ENCODE measurements around the gene SMS.

SMS gene

DNA sequence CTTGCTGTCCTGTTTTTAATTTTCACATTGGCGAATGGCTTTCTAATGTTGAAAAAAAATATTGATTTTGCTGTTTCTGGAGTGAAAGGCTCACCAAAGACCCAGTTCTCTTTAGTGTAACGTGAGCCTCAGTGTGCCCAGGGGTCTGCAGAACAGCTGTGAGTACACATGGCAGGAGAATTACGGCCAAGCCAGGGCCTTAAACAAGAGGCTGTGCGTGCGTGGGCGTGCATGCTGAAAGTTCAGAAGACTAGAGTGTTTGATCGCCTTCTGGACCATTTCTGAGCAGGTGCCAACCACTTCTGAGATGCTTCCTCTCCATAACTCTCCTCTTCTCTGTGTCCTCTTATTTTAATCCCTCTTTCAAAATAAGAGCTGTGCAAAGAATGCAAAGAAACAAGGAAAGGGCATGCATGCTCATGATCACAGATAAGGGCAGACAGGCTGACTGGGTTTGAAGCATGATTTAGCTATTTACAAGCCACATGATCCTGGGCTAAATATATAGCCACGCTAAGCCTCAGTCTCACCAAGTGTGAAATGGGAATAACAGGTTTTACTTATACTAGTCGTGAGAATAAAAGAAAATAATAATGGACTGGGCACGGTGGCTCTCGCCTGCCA lies 101.5 kb downstream of the SMS start:
- DNase-seq (ENCODE audit: low spot score): no peak
- in situ Hi-C loops (cut with MboI; ENCODE audit: low pct_unique_long_range_greater_than_20kb, low sequenced_read_pairs, unreplicated experiment): no loop called here
- TF ChIP-seq, protein P1, sequence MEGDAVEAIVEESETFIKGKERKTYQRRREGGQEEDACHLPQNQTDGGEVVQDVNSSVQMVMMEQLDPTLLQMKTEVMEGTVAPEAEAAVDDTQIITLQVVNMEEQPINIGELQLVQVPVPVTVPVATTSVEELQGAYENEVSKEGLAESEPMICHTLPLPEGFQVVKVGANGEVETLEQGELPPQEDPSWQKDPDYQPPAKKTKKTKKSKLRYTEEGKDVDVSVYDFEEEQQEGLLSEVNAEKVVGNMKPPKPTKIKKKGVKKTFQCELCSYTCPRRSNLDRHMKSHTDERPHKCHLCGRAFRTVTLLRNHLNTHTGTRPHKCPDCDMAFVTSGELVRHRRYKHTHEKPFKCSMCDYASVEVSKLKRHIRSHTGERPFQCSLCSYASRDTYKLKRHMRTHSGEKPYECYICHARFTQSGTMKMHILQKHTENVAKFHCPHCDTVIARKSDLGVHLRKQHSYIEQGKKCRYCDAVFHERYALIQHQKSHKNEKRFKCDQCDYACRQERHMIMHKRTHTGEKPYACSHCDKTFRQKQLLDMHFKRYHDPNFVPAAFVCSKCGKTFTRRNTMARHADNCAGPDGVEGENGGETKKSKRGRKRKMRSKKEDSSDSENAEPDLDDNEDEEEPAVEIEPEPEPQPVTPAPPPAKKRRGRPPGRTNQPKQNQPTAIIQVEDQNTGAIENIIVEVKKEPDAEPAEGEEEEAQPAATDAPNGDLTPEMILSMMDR (IDR thresholded peaks at IDR 0.05; ENCODE audit: extremely low read depth, insufficient read depth, missing control alignments): no peak

DNA sequence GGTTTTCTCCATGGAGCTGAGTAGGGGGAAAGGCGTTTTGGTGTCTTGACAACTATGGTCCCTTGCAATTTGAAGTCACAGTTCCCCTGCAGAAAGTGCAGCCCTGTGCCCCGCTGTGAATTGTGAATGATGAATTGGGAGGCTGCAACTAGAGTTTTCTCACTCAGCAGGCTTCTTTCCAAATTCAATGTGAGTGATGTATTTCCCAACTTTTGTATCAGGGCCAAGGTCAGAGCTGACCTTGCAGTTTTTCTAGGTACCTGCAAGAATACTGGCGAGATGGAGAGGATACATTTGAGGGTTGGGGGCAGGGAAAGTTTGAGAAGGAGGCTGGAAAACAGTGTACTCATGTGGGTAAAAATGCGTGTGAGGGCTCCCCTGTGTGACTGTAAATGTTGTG lies 103.4 kb downstream of the SMS start:
- in situ Hi-C loops (cut with MboI; ENCODE audit: low pct_unique_long_range_greater_than_20kb, low sequenced_read_pairs, unreplicated experiment): no loop called here
- TF ChIP-seq, protein P1 (IDR thresholded peaks at IDR 0.05; ENCODE audit: extremely low read depth, insufficient read depth, missing control alignments): no peak
- no peak for DNase-seq (ENCODE audit: low spot score)

Data from GM13977 (cell line).